ENCODE measurements around the gene ERG.

ERG gene

GRCh38 chr21:38474124-38474523 lies 24.2 kb downstream of the ERG start:
- DNase-seq (ENCODE audit: low spot score), result no peak

DNA sequence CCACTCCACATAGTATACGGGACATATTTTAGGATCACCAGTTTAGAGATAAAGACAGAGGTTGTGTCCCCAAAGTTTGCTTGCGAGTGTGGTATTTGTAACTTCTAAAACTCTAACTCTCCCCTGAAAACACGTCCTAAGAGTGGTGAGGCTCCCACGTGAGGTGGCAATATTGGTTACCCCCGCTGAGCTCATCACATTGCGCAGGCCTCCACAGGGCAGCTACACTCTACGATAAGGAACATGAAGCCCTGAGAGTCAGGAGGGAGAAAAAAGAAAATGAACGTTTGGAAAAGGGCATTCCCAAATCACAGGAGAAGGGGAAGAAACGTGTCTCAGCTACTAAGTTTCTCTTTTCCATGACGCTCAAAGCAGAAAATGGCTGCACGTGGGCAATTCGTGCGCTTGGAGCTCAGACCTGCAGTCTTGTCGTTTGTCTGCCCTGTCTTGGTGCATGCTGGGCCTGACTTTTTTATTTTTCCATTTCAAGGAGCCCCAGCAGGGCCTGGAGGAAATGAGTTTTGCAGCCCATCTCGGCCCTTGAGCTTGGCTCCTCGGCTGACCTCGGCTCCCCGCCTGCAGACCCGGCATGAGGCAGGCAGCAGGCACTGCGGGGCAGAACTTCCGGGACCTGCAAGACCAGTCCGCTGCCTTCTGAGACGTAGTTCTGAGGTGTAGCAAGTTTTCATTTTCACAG lies 25.7 kb downstream of the ERG start:
- DNase-seq (ENCODE audit: low spot score), result peak; percentile 56

GRCh38 chr21:38471766-38472165 lies 26.5 kb downstream of the ERG start:
- DNase-seq (ENCODE audit: low spot score), result no peak

DNA sequence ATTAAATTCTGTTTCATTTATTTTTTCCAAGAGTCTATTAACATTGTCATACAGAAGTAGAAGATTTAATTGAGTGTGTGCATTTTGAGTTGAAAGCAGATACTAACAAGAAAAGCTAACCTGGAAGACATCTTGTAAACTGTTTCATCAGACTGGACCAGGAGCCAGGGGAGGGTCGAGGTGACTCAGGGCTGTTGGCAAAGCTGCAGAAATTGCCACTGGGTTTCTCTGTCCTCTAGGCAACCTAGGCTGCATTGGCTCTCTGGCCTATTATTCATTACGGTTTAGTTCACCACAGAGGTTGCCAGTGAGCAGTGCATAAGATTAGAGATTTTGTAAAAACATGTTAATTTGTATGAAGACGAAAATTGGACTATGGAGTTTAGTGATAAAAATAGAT lies 27.5 kb downstream of the ERG start:
- DNase-seq (ENCODE audit: low spot score), result no peak

GRCh38 chr21:38469642-38470041 lies 28.6 kb downstream of the ERG start:
- no peak for DNase-seq (ENCODE audit: low spot score)

DNA sequence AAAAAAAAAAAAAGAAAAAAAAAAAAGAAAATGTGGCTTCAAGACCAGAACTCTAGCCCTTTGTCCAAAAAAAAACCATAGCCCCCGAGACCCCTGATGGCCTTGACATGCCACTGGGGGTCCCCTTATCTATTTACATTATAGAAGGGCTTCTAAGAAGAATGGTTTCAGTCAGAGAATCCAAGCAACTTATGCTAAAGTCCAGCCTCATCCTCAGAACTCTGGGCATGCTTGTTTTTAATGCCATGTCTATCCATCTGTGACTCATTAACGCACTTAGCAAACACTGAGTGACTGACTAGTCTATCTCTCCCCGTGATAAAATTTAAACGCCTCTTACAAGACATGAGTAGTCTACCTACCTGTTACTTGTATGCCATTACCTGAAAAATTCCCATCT lies 29.3 kb downstream of the ERG start:
- DNase-seq (ENCODE audit: low spot score), result no peak

- peak; percentile 52 for DNase-seq (ENCODE audit: low spot score)
Observed at GRCh38 chr21:38467911-38468310, 30.4 kb downstream of the ERG start.

DNA sequence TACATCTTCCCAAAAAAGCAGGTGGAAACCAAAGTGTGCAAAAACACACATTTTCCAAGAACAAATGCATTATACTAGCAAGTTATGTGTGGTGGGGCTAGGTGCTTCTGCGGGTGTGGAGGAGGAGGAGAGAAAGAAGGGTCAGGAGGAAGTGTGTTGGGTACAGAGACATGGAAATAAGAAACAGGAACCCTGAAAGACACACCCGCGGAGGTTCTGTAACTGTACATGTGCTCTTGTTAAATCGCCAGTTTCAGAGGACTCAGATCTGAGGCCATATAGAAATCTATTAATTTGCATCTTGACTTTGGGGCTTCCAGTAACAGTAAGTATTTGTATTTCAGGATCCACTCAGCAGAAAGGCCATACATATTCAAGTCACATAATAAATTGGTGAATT lies 30.9 kb downstream of the ERG start:
- no peak for DNase-seq (ENCODE audit: low spot score)

GRCh38 chr21:38460171-38460742 lies 38.0 kb downstream of the ERG start:
- DNase-seq (ENCODE audit: low spot score), result no peak

GRCh38 chr21:38459490-38459889 lies 38.8 kb downstream of the ERG start:
- DNase-seq (ENCODE audit: low spot score), result no peak

DNA sequence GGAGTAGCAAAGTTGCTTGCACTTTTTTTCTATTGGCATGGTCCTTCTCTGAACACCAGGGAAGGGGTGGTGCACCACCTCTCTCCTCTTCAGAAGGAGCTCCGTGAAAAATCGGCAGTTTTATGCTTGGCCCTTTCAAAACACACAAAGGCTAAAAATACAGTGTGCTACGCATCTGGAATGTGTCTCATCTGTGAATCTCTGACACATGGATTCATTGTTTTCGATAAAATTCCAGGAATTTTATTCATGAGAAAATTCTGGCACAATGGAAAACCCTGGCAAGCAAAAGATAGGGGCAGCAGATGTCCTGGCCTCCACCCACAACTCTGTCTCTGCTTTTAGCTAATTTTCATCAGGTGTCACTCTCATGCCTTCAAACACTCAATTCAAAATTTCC lies 42.9 kb downstream of the ERG start:
- DNase-seq (ENCODE audit: low spot score), result no peak

DNA sequence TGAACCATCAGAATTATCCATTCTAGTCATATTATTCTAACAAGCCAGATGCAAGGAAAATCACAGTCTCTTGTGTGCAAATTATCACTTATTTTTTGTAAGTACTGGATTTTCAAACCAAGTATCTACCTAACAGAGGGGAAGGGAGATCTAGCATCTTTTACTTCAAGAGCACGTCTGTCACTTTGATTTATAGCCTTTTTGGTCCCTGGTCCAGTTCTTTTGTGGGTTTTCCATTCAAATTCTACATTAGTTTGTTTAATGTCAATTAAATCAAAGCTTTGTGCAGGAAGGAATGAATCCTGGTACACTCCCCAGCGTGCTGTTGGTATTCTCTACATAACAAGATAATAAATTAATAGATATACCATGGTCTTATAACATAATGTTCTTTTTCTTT lies 43.6 kb downstream of the ERG start:
- DNase-seq (ENCODE audit: low spot score), result no peak

DNA sequence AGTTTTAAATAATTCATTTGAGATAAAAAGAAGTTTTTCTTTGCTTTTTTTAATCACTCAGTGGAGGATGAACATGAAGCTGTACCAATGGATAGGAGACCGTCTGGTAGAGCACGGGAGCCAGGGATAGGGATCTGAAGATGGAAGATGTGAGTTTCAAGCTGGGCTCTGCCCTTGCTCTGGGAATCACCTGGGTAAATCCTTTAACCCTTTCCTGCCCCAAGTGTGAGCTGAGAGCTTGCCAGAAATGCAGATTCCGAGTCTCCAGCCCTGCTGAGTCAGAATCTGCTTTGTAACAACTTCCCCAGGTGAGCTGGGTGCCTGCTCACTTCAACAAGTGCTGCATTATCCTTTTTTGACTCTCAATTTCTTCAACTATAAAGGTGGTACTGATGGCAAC lies 44.1 kb downstream of the ERG start:
- DNase-seq (ENCODE audit: low spot score), result no peak

DNA sequence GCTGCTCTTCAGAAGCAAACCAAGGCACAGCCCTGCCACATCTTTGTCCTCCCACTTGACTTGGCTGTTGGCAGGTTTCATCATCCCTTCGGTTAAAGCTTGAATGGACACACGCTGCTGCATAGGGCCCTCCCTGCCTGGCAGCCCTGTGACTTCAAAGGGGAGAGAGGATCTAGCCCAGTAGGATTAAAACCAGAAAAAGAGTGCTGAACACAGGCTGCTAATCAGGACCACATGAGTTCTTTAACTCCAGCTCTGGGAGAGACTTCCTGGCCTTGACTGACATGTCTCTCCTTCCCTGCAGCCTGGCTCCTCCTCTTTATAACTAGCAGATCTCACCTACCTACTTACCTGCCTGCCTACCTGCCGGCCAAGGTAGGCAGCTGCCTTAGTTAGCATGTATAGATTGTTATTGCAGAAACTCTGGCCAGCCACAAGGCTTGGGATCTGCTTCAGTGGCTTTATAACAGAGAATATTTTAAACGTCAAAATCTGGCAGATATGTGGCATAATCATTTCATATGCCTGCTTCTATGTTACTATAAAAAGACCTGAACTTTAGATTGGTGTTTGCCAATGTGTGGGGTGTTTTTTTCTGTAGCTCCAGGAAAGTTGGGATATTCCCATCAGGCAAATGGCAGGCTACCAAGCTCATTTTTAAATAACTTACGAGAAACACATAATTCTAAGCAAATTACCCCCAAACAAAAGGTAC lies 49.4 kb downstream of the ERG start:
- DNase-seq (ENCODE audit: low spot score), result peak; percentile 62

DNA sequence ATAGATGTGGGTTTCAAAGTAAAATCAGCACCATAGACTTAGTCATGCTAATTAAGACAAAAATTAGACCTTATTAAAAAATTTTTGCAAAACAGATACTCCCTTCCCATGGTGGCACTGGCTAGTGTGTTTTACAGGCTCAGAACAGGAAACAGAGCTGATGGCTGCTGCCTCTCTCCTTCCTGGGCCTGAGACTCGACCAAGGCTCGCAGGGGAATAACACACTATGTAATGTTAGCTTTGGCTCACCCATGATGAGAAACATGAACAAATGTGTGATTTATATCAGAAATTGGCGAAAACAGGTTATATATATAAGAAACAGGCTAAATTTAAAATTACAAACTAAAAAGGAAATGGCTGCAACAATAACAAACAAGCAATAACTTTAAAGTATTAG lies 50.7 kb downstream of the ERG start:
- no peak for DNase-seq (ENCODE audit: low spot score)

DNA sequence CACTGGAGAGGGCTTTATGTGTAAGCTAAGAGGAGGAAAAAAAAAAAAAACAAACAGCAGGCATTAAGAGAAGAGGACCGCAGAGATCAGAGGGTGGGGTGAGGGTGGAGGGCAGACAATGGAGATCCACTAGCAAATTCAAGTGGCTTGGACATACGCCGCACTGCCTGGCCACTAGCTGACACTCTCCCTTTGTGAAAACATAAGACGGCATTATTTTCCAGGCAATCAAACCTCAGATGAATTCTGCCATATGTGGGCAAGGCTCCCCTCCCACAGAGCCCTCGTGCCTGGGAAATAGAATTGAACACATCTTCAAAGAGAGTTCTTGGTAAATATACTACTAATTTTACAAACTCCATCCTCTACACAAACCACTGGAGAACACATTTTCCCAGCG lies 53.6 kb downstream of the ERG start:
- no peak for DNase-seq (ENCODE audit: low spot score)

- DNase-seq (ENCODE audit: low spot score), result no peak
Observed at GRCh38 chr21:38443110-38443509, 55.2 kb downstream of the ERG start.

- DNase-seq (ENCODE audit: low spot score), result no peak
Observed at GRCh38 chr21:38441153-38441552, 57.1 kb downstream of the ERG start.

GRCh38 chr21:38440746-38441145 lies 57.5 kb downstream of the ERG start:
- DNase-seq (ENCODE audit: low spot score), result no peak

GRCh38 chr21:38439957-38440356 lies 58.3 kb downstream of the ERG start:
- DNase-seq (ENCODE audit: low spot score), result peak; percentile 29

GRCh38 chr21:38439426-38439825 lies 58.9 kb downstream of the ERG start:
- no peak for DNase-seq (ENCODE audit: low spot score)

GRCh38 chr21:38438462-38438893 lies 59.8 kb downstream of the ERG start:
- peak; percentile 41 for DNase-seq (ENCODE audit: low spot score)

GRCh38 chr21:38436341-38436740 lies 61.9 kb downstream of the ERG start:
- no peak for DNase-seq (ENCODE audit: low spot score)
